ENCODE data around the gene ARHGAP6. TPM values are rescaled to one million over a fixed set of nuclear protein-coding genes. Genes with fewer than 3 reads are reported as not detected.

Gene ARHGAP6
- total and polyA plus RNA-seq, 2 experiments from 2014 or later = 0.08 to 0.54 TPM

DNA sequence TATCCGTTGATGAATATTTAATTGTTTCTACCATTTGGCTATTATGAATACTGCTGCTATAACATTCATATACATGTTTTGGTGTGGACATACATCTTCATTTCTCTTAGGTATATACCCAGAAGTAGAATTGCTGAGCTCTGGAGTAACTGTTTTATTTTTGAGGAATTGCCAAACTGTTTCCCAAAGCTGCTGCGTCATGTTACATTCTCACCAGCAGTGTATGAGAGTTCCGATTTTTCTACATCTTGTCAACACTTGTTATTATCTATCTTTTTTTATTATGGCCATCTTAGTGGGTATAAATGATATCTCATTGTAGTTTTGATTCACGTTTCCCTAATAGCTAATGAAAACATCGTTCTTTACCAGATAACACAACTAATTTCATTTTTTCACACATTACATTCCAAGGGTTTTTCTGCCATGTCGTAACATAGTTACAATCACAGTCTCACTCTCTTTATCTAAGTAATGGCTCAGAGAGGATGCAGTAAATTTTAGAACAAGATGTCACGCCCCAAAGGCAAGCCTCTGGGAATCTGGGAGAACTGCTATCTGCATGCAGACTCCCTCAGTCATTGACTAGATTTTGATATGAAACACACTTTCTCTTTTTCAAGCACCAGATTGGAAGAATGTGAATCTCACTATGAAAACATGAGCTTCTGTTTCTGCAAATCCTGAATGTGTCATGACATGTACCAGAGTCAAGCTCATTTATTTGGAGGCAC lies 10.3 kb downstream of the ARHGAP6 start:
- Histone ChIP-seq H3K79me2 (ENCODE audit: insufficient read depth) (no peaks in the 10 kb centered on the region), H4K20me1 (ENCODE audit: insufficient read depth) (no peaks in the 10 kb centered on the region), H3K9me3 (ENCODE audit: low read depth) (no peaks in the 10 kb centered on the region), H3K4me1 (ENCODE audit: insufficient read depth) (no peaks in the 10 kb centered on the region), H3K9ac (no peak overlapping the region), H3K27me3 (replicated peaks; ENCODE audit: insufficient read depth) (no peaks in the 10 kb centered on the region), H3K4me2 (ENCODE audit: unreplicated experiment) (no peak overlapping the region), H3K27ac (no peak overlapping the region), H3K36me3 (ENCODE audit: low read depth) (no peaks in the 10 kb centered on the region), H3K4me3 (no peak overlapping the region), H3F3A (ENCODE audit: insufficient read depth) (no peaks in the 10 kb centered on the region), H3K9me2 (ENCODE audit: insufficient read depth) (no peaks in the 10 kb centered on the region), H2AFZ (no peak overlapping the region)
- TF ChIP-seq EZH2 (IDR thresholded peaks at IDR 0.05; ENCODE audit: insufficient read depth, poor library complexity, severe bottlenecking) = no peak
- no peak for TF ChIP-seq EZH2phosphoT487 (IDR thresholded peaks at IDR 0.05; ENCODE audit: insufficient read depth, low read depth)
- DNase-seq = no peak
- WGBS, 2 experiments (ENCODE audit: low coverage in 1 of 2, low lambda C conversion rate in 2 of 2, missing lambda C conversion rate in 2 of 2) = 77 to 88% methylated on average over 6 to 7 of the region's 7 CpGs
- in situ Hi-C loops (cut with MboI) = no loop called here

DNA sequence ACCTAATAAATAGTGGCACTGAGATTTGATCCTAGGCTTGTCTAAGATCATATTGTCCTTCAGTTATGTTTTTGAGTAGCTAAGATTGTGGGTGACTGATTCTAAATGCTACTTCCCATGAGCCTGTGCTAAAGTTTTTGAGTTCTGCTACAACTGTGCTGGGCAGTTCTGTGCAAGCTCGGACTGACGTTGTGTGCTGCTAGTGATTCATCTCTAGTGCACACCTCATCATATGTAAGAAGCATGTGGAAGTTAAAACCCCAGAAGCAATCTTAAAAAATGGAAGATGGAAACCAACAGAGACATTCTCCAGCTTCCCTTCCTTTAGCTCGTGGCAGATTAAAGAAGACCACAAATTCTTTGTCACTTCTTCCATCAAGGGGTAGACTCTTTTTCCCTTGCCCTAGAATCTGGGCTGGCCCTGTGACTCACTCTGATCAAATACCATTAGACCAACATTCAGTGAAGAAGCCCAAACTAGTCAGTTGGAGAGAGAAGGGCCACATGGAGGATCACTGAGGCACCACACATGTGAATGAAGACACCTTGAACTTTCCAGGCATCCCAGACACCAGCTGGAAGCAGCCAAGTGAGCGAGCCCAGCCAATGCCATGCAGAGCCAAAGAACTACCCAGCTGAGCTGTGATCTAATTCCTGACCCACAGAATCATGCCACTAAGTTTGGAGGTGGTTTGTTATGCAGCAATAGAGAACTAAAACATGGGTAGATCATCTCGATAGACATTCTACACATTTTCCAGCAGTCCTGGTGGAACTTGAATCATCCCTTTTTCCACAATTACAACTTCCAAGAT lies 16.8 kb downstream of the ARHGAP6 start:
- 68 to 72% methylated on average over 5 of the region's 5 CpGs for WGBS, 2 experiments (ENCODE audit: low coverage in 1 of 2, low lambda C conversion rate in 2 of 2, missing lambda C conversion rate in 2 of 2)
- H3F3A ChIP-seq (ENCODE audit: insufficient read depth) = no peaks in the 10 kb centered on the region
- no peak overlapping the region for H3K27ac ChIP-seq
- no peaks in the 10 kb centered on the region for H3K9me2 ChIP-seq (ENCODE audit: insufficient read depth)
- no peak for TF ChIP-seq EZH2 (IDR thresholded peaks at IDR 0.05; ENCODE audit: insufficient read depth, poor library complexity, severe bottlenecking)
- TF ChIP-seq EZH2phosphoT487 (IDR thresholded peaks at IDR 0.05; ENCODE audit: insufficient read depth, low read depth) = no peak
- no peak overlapping the region for H3K4me3 ChIP-seq
- H3K9ac ChIP-seq = no peak overlapping the region
- in situ Hi-C loops (cut with MboI) = no loop called here
- no peaks in the 10 kb centered on the region for H3K9me3 ChIP-seq (ENCODE audit: low read depth)
- H3K4me1 ChIP-seq (ENCODE audit: insufficient read depth) = no peaks in the 10 kb centered on the region
- H3K36me3 ChIP-seq (ENCODE audit: low read depth) = no peaks in the 10 kb centered on the region
- no peak overlapping the region for H2AFZ ChIP-seq
- no peaks in the 10 kb centered on the region for H3K27me3 ChIP-seq (replicated peaks; ENCODE audit: insufficient read depth)
- no peak overlapping the region for H3K4me2 ChIP-seq (ENCODE audit: unreplicated experiment)
- no peaks in the 10 kb centered on the region for H3K79me2 ChIP-seq (ENCODE audit: insufficient read depth)
- H4K20me1 ChIP-seq (ENCODE audit: insufficient read depth) = no peaks in the 10 kb centered on the region
- DNase-seq = peak; percentile 3

- in situ Hi-C loops (cut with MboI) = no loop called here
- no peak overlapping the region for H3K9ac ChIP-seq
- H3K4me3 ChIP-seq = no peak overlapping the region
- H3K4me1 ChIP-seq (ENCODE audit: insufficient read depth) = no peaks in the 10 kb centered on the region
- no peaks in the 10 kb centered on the region for H3K27me3 ChIP-seq (replicated peaks; ENCODE audit: insufficient read depth)
- TF ChIP-seq EZH2 (IDR thresholded peaks at IDR 0.05; ENCODE audit: insufficient read depth, poor library complexity, severe bottlenecking) (no peak), EZH2phosphoT487 (IDR thresholded peaks at IDR 0.05; ENCODE audit: insufficient read depth, low read depth) (no peak)
- H3F3A ChIP-seq (ENCODE audit: insufficient read depth) = no peaks in the 10 kb centered on the region
- H3K79me2 ChIP-seq (ENCODE audit: insufficient read depth) = no peaks in the 10 kb centered on the region
- no peaks in the 10 kb centered on the region for H3K36me3 ChIP-seq (ENCODE audit: low read depth)
- H3K9me3 ChIP-seq (ENCODE audit: low read depth) = no peaks in the 10 kb centered on the region
- no peak overlapping the region for H3K27ac ChIP-seq
- no peaks in the 10 kb centered on the region for H4K20me1 ChIP-seq (ENCODE audit: insufficient read depth)
- no peak overlapping the region for H2AFZ ChIP-seq
- H3K9me2 ChIP-seq (ENCODE audit: insufficient read depth) = no peaks in the 10 kb centered on the region
- no peak for DNase-seq
- WGBS, 2 experiments (ENCODE audit: low coverage in 1 of 2, low lambda C conversion rate in 2 of 2, missing lambda C conversion rate in 2 of 2) = 65 to 76% methylated on average over 3 of the region's 3 CpGs
- H3K4me2 ChIP-seq (ENCODE audit: unreplicated experiment) = no peak overlapping the region
These were observed 18.6 kb downstream of the ARHGAP6 start for GRCh38 chrX:11647138-11647537.

DNA sequence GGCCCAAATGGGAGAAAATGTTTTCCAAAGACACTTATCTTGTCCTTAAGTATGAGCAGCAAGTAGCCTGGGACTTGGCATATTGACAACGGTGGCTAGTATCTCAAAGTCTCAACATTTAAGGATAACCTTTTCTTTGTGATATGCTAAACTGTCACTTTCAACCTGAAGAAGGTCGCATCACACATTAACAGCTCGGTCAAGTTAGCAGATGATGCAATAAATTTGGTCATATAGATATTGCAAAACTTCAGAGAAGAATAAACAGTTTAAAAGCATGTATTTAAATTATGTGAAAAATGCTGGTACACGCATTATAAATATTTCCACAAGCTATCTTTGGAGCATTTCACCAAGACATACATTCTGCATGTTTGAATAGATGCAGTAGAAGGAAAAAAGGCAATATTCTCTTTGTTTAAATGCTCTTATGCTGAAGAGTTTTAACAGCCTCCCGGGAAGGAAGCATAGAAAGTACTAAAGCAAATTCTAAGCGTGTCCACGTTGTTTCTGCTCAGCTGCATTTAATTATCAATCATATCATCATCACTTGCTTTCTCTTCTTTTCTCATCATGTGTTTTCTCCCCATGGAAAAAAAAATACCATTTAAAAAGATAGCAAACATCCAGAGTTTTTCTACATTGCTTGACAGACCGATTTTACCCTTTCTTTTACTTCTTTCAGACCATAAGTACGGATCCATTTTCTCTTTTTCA lies 24.2 kb downstream of the ARHGAP6 start:
- DNase-seq = peak; percentile 19

More for the DNA sequence above, 24.2 kb downstream of the ARHGAP6 start:
- Histone ChIP-seq H2AFZ (no peak overlapping the region), H3K4me2 (ENCODE audit: unreplicated experiment) (no peak overlapping the region), H3K9ac (no peak overlapping the region), H3K79me2 (ENCODE audit: insufficient read depth) (no peaks in the 10 kb centered on the region), H3K27me3 (replicated peaks; ENCODE audit: insufficient read depth) (no peaks in the 10 kb centered on the region), H3K4me1 (ENCODE audit: insufficient read depth) (no peaks in the 10 kb centered on the region), H4K20me1 (ENCODE audit: insufficient read depth) (no peaks in the 10 kb centered on the region), H3K9me2 (ENCODE audit: insufficient read depth) (no peaks in the 10 kb centered on the region), H3F3A (ENCODE audit: insufficient read depth) (no peaks in the 10 kb centered on the region), H3K27ac (no peak overlapping the region), H3K36me3 (ENCODE audit: low read depth) (no peaks in the 10 kb centered on the region), H3K9me3 (ENCODE audit: low read depth) (no peaks in the 10 kb centered on the region), H3K4me3 (no peak overlapping the region)
- TF ChIP-seq EZH2 (IDR thresholded peaks at IDR 0.05; ENCODE audit: insufficient read depth, poor library complexity, severe bottlenecking) (no peak), EZH2phosphoT487 (IDR thresholded peaks at IDR 0.05; ENCODE audit: insufficient read depth, low read depth) (no peak)
- in situ Hi-C loops (cut with MboI) = no loop called here
- WGBS, 2 experiments (ENCODE audit: low coverage in 1 of 2, low lambda C conversion rate in 2 of 2, missing lambda C conversion rate in 2 of 2) = 15 to 17% methylated on average over 9 of the region's 9 CpGs

Measured in GM23248 (cell line).